Ovary (tissue), 9 donors: ENCODE measurements around the gene MB. TPM values are rescaled to one million over a fixed set of nuclear protein-coding genes. Genes with fewer than 3 reads are reported as not detected.

Experiments
- DNase-seq, 5 donors: peaks; one replicate each; pipeline ENCODE4 v3.0.0-alpha.2; 2019 to 2020
- H3K27ac ChIP-seq, 2 donors: fragments of 200-600 bp; one replicate each; pipeline versions ENCODE4 v1.5.1 to v1.8.0; 2019 to 2022
- H3K27me3 ChIP-seq: fragments of 200-600 bp; one replicate; pipeline ENCODE4 v1.8.0; 2022
- H3K36me3 ChIP-seq: fragments of 200-600 bp; sonication (generic); one replicate; pipeline ENCODE4 v1.5.1; 2019
- H3K4me1 ChIP-seq: one replicate; pipeline ENCODE4 v1.8.1; 2013; ENCODE audit warnings: mild to moderate bottlenecking, moderate library complexity; ENCODE audit not compliant: insufficient read depth
- H3K4me3 ChIP-seq: fragments of 200-600 bp; sonication (generic); one replicate; pipeline ENCODE4 v1.5.1; 2017
- H3K9me3 ChIP-seq, 2 donors: fragments of 200-600 bp in 1 of 2; sonication (generic) in 1 of 2; one replicate each; pipeline versions ENCODE4 v1.5.1 to v1.8.1; 2013 to 2019; ENCODE audit warnings: mild to moderate bottlenecking in 1 of 2, moderate library complexity in 1 of 2
- EP300 ChIP-seq: sonication (generic); formaldehyde crosslinking; IDR thresholded peaks from one replicate; pipeline ENCODE4 v1.6.1; 2017; ENCODE audit warnings: antibody characterized with exemption
- POLR2A ChIP-seq: fragments of 450-650 bp; IDR thresholded peaks from one replicate; pipeline ENCODE4 v1.6.1; 2017; ENCODE audit warnings: antibody characterized with exemption, mild to moderate bottlenecking, moderate library complexity
- WGBS, 3 donors: extraction: QIAGEN DNeasy Blood & Tissue Kit in 1 of 3; methylation state at CpG; one replicate each; pipeline versions ENCODE4 v1.1.5 to v1.1.7; 2013 to 2017; 5-methylcytosine and 5-hydroxymethylcytosine counted together
- intact Hi-C, 4 donors: fragments of 100-400 bp; cut with DNase I; formaldehyde crosslinking; loops; one replicate each; pipeline versions ENCODE4 v1.11.0 to v1.15.1; 2022 to 2023
- polyA plus RNA-seq, 2 donors: library from polyadenylated mRNA; stranded (reverse); fragments of 200-250 nt in 1 of 2; fragments of 350-450 nt in 1 of 2; fragmentation: Illumina TruSeq in 1 of 2; extraction: RNeasy Lipid Tissue Mini Kit (QIAGEN cat#74804) in 1 of 2; gene quantifications; one replicate each; pipeline ENCODE4 v1.2.3, GENCODE V29; 2013 to 2014
- total RNA-seq, 7 donors: library from RNA; depleted of rRNA in 2 of 7; stranded (reverse); fragments of >200 nt in 2 of 7; fragmentation: NEBNext Ultra II Directional in 3 of 7; extraction: Animal tissue kit (Norgen Biotek cat#: 25700) in 3 of 7; gene quantifications; one replicate each; pipeline versions ENCODE4 v1.1.0 to v1.2.4, GENCODE V29; 2016 to 2023
- TF ChIP-seq, protein P1 (sequence below), 3 donors: fragments of 450-650 bp in 2 of 3; fragments of 200-600 bp in 1 of 3; IDR thresholded peaks; one replicate each; pipeline versions ENCODE4 v1.5.1 to v1.8.0; 2016 to 2022; ENCODE audit warnings: antibody characterized with exemption in 3 of 3, mild to moderate bottlenecking in 1 of 3
- donor health status: DM: no; HTN: no; CAD: no; lungs with moderate emphysema.
- donor health status: DM: no; HTN: no; CAD: no.
- donor health status: Bipolar disorder and iron deficiency.
- donor health status: DM: yes; HTN: yes; CAD: no.
- donor health status: DM: no; HTN: no; CAD: no.
- donor health status: DM: yes; HTN: yes; CAD: no.

Gene MB
- total and polyA plus RNA-seq, 9 donors: 1.3 to 3.0 (median 1.9) TPM; not detected in 3

DNA sequence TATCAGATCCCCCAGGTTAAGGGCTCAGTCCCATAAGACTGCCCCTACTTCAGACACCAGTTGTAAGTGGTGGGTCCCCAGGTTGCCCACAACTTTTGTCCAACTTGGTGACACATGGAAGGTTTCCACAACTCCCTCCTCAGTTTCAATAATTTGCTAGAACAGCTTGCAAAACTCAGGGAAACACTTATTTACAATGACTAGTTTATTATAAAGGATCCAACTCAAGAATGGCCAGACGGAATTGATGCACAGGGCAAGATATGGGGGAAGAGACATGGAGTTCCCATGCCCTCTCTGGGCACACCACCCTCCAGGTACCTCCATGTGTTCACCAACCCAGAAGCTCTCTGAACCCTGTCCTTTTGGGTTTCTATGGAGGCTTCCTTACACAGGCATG, 36.7 kb upstream of the MB start:
- intact Hi-C loops: no loop called here
- no peaks in the 10 kb centered on the region for H3K27me3 ChIP-seq
- WGBS, 3 donors: 83 to 95% (median 85%) methylated on average over 1 of the region's 1 CpG
- no peaks in the 10 kb centered on the region for H3K9me3 ChIP-seq
- DNase-seq: no peak
- H3K36me3 ChIP-seq: no peaks in the 10 kb centered on the region
- no peak for TF ChIP-seq POLR2A
- TF ChIP-seq, protein P1, sequence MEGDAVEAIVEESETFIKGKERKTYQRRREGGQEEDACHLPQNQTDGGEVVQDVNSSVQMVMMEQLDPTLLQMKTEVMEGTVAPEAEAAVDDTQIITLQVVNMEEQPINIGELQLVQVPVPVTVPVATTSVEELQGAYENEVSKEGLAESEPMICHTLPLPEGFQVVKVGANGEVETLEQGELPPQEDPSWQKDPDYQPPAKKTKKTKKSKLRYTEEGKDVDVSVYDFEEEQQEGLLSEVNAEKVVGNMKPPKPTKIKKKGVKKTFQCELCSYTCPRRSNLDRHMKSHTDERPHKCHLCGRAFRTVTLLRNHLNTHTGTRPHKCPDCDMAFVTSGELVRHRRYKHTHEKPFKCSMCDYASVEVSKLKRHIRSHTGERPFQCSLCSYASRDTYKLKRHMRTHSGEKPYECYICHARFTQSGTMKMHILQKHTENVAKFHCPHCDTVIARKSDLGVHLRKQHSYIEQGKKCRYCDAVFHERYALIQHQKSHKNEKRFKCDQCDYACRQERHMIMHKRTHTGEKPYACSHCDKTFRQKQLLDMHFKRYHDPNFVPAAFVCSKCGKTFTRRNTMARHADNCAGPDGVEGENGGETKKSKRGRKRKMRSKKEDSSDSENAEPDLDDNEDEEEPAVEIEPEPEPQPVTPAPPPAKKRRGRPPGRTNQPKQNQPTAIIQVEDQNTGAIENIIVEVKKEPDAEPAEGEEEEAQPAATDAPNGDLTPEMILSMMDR (IDR thresholded peaks at IDR 0.05): no peak
- no peak overlapping the region for H3K4me3 ChIP-seq
- H3K27ac ChIP-seq: no peak overlapping the region
- H3K4me1 ChIP-seq: peaks cover 8% of the 10 kb centered on the region

- no peak overlapping the region for H3K4me3 ChIP-seq
- no peaks in the 10 kb centered on the region for H3K27me3 ChIP-seq
- intact Hi-C loops: no loop called here
- no peak for DNase-seq
- no peak overlapping the region for H3K27ac ChIP-seq
- 92 to 99% (median 97%) methylated on average over 7 of the region's 7 CpGs for WGBS, 3 donors
- H3K36me3 ChIP-seq: no peaks in the 10 kb centered on the region
- peaks cover 19% of the 10 kb centered on the region for H3K4me1 ChIP-seq
- no peaks in the 10 kb centered on the region for H3K9me3 ChIP-seq
- no peak for TF ChIP-seq POLR2A
- TF ChIP-seq, protein P1 (IDR thresholded peaks at IDR 0.05): no peak
- TF ChIP-seq EP300: no peak
Observed at GRCh38 chr22:35651085-35651484, 34.0 kb upstream of the MB start.

DNA sequence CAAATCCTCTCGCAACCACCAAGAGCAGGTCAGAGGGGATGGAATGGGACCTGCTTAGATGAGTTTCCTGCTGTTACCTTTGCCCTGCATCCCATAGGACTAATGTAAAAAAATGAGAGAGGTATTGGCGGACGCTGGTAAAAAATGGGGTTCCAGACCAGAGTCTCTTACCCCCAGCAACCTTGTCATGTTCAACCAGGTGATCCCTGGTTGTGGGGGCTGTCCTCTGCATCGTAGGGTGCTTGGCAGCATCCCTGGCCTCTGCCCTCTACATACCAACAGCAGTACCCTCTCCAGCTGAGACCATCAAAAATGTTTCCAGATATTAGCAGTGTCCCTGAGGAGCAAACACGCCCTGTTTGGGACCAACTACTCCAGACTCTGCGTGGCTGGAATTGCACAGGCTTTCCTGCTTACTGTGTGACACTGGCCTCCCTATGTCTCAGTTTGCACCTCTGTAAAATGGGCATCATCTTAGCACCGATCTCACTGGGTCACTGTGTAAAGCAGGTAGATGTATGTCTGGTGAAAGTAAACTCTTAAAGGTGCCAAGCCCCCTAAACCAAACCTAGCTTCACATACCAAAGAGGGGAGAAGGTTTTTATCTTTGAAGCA, 32.6 kb upstream of the MB start:
- Histone ChIP-seq H3K4me3 (peak overlapping the region; percentile 82), H3K27me3 (no peaks in the 10 kb centered on the region), H3K36me3 (no peaks in the 10 kb centered on the region), H3K9me3 (no peaks in the 10 kb centered on the region), H3K4me1 (peaks cover 26% of the 10 kb centered on the region), H3K27ac (peak overlapping the region in 1 of 2 donors; percentile 92)
- intact Hi-C loops: loop anchor here in 1 of 4 donors (10.0 kb wide), 1 partner anchor 415 kb away; no protein-coding TSS in a partner anchor
- WGBS, 3 donors: 32 to 69% (median 45%) methylated on average over 7 of the region's 7 CpGs
- TF ChIP-seq POLR2A (no peak), EP300 (no peak)
- TF ChIP-seq, protein P1 (IDR thresholded peaks at IDR 0.05): no peak
- no peak for DNase-seq

GRCh38 chr22:35649026-35649553, 32.0 kb upstream of the MB start:
- no peak for DNase-seq
- Histone ChIP-seq H3K36me3 (no peaks in the 10 kb centered on the region), H3K4me3 (peak overlapping the region; percentile 82), H3K27ac (peak overlapping the region; percentile 31 to 92), H3K27me3 (no peaks in the 10 kb centered on the region), H3K9me3 (no peaks in the 10 kb centered on the region), H3K4me1 (peaks cover 27% of the 10 kb centered on the region)
- TF ChIP-seq EP300 (no peak), POLR2A (no peak)
- TF ChIP-seq, protein P1 (IDR thresholded peaks at IDR 0.05): no peak
- intact Hi-C loops: loop anchor here in 1 of 4 donors (10.0 kb wide), 1 partner anchor 416 kb away; no protein-coding TSS in a partner anchor
- 15 to 23% (median 16%) methylated on average over 7 of the region's 7 CpGs for WGBS, 3 donors
